Upper lobe of left lung (tissue), 4 donors: ENCODE measurements around the gene HOXB4.

Source experiments
- CTCF ChIP-seq, 6 experiments: fragments of 450-650 bp in 4 of 6; fragments of 200-600 bp in 2 of 6; sonication (generic) in 2 of 6; IDR thresholded peaks; one replicate each; pipeline ENCODE4 v1.5.1; 2016 to 2019; ENCODE audit warnings: antibody characterized with exemption in 6 of 6
- EP300 ChIP-seq, 4 donors: sonication (generic); formaldehyde crosslinking; IDR thresholded peaks; one replicate each; pipeline ENCODE4 v1.5.1; 2017; ENCODE audit warnings: antibody characterized with exemption in 4 of 4, control low read depth in 2 of 4
- POLR2A ChIP-seq, 4 donors: fragments of 450-650 bp; IDR thresholded peaks; one replicate each; pipeline ENCODE4 v1.5.1; 2016 to 2017; ENCODE audit warnings: antibody characterized with exemption in 4 of 4, mild to moderate bottlenecking in 2 of 4
- POLR2AphosphoS5 ChIP-seq, 2 donors: sonication (generic); formaldehyde crosslinking; IDR thresholded peaks; one replicate each; pipeline ENCODE4 v1.5.1; 2017; ENCODE audit warnings: antibody characterized with exemption in 2 of 2

- TF ChIP-seq CTCF (IDR thresholded peaks at IDR 0.05) (no peak), POLR2A (IDR thresholded peaks at IDR 0.05) (no peak), EP300 (IDR thresholded peaks at IDR 0.05) (no peak), POLR2AphosphoS5 (IDR thresholded peaks at IDR 0.05) (no peak)
Observed at GRCh38 chr17:48620461-48621139, 42.5 kb upstream of the HOXB4 start.
